ENCODE data around the gene FGFR4.

DNA sequence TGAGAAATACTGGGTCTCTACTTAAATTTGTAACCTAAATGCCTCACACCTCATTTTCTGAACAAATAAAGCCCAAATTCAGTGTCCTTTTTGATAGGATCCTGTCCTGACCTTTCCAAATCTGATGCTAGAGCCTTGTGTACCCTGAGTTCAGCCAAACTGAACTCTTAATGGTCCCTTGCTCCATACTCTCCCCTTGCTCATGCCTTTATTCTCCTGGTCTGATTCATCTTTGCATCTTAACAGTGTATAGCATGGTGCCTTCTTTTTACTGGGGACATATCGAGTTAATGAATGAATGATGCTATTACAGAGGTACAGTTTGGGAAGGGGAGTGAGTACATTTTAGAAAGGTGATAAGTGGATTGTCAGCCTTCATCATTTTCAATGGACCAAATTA is 56.1 kb downstream of the FGFR4 start:
- TF ChIP-seq, protein P1, sequence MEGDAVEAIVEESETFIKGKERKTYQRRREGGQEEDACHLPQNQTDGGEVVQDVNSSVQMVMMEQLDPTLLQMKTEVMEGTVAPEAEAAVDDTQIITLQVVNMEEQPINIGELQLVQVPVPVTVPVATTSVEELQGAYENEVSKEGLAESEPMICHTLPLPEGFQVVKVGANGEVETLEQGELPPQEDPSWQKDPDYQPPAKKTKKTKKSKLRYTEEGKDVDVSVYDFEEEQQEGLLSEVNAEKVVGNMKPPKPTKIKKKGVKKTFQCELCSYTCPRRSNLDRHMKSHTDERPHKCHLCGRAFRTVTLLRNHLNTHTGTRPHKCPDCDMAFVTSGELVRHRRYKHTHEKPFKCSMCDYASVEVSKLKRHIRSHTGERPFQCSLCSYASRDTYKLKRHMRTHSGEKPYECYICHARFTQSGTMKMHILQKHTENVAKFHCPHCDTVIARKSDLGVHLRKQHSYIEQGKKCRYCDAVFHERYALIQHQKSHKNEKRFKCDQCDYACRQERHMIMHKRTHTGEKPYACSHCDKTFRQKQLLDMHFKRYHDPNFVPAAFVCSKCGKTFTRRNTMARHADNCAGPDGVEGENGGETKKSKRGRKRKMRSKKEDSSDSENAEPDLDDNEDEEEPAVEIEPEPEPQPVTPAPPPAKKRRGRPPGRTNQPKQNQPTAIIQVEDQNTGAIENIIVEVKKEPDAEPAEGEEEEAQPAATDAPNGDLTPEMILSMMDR (IDR thresholded peaks at IDR 0.05): no peak
- TF ChIP-seq POLR2A (IDR thresholded peaks at IDR 0.05): no peak
